ENCODE results near the gene CD81.
A peak's percentile ranks its signal among the peaks of the same experiment; 100 is the strongest.

CD81 gene

DNA sequence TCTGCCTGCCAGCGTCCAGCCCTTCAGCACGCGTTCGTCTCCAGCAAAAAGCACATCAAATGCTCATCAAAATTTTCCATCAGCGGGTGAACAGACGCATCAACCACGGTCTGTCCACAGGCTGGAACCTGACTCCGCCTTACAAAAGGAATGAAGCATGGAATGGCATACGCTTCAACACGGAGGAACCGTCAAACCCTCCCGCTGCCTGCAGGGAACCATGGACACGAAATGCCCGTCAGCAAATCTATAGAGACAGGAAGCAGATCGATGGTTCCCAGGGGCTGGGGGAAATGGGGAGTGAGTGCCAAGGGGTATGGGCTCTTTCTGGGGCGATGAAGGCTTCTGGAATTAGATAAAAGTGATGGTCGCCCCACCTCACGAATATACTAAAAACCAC lies 39.7 kb downstream of the CD81 start:
- TF ChIP-seq, protein P1, sequence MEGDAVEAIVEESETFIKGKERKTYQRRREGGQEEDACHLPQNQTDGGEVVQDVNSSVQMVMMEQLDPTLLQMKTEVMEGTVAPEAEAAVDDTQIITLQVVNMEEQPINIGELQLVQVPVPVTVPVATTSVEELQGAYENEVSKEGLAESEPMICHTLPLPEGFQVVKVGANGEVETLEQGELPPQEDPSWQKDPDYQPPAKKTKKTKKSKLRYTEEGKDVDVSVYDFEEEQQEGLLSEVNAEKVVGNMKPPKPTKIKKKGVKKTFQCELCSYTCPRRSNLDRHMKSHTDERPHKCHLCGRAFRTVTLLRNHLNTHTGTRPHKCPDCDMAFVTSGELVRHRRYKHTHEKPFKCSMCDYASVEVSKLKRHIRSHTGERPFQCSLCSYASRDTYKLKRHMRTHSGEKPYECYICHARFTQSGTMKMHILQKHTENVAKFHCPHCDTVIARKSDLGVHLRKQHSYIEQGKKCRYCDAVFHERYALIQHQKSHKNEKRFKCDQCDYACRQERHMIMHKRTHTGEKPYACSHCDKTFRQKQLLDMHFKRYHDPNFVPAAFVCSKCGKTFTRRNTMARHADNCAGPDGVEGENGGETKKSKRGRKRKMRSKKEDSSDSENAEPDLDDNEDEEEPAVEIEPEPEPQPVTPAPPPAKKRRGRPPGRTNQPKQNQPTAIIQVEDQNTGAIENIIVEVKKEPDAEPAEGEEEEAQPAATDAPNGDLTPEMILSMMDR (IDR thresholded peaks at IDR 0.05): no peak
- no peak for TF ChIP-seq ZFX (IDR thresholded peaks at IDR 0.05; ENCODE audit: borderline replicate concordance)
- H3K27ac ChIP-seq: no peak overlapping the region

DNA sequence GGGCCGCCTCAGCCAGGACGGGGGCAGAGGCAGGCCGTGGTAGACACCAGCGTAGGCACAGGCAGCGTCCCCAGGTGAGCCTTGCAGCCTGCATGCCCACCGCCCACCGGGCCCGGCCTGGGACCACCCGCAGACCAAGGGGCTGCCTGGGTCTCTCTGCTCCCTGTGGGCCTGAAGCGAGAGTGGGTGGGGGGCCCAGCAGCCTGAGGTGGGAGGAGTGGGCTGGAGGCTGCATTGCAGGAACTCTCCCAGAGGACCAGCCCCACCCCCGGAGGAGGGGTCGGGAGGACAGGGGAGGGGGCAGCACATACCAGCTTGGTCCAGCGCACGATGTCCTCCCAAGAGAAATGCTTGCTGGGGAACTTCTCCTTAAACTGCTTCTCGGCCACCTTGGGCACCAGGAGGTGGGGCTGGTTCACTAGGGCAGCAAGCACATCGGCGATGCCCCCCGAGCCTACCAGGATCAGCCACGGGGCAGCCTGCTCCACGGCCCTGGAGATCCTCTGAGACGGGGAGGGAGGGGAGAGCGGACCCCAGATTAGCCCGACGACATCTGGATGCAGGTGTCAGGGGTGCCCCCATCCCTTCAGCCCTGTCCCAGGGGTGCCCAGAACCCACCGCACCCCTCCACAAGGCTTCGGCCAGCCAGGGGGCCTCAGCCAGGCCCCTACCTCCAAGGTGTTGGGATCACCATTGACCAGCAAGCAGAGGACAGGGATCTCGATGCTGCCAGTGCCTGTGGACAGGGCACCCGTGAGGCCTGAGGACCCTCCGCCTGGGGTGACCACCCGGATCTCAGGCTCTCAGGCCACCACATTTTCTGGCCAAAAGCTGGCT lies 41.0 kb downstream of the CD81 start:
- no peak overlapping the region for H3K27ac ChIP-seq
- TF ChIP-seq ZFX (IDR thresholded peaks at IDR 0.05; ENCODE audit: borderline replicate concordance): no peak
- TF ChIP-seq, protein P1 (IDR thresholded peaks at IDR 0.05): no peak

DNA sequence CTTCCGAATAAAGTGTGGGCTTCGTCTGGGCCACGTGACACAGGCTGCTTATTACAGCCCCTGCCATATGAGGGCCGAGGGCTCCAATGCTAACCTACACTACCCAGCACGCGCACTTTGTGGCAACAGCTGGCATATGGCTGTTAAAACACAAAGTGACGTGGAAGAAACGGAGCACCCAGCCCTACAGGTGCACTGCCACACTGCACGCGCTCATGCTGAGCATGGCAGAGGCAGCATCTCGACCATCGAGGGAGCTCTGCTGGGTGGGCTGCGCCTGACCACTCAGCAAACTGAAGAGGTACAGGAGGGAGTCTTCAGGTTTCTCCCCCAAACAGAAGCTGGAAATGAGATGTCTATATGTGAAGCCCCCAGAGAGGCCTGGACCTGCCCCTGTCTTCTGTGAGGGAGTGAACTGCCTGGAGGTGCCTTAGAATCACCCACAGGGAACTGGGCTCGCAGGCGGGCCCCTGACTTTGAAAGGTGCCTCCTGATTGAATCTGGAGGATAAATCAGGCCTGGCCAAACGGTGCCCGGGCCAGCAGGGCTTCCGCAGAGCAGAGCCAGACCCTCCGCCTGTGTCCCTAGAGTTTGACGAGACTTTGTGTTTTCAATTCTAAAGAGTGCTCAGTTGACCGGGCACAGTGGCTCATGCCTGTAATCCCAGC lies 41.7 kb downstream of the CD81 start:
- TF ChIP-seq, protein P1 (IDR thresholded peaks at IDR 0.05): no peak
- TF ChIP-seq ZFX (IDR thresholded peaks at IDR 0.05; ENCODE audit: borderline replicate concordance): no peak
- H3K27ac ChIP-seq: no peak overlapping the region

DNA sequence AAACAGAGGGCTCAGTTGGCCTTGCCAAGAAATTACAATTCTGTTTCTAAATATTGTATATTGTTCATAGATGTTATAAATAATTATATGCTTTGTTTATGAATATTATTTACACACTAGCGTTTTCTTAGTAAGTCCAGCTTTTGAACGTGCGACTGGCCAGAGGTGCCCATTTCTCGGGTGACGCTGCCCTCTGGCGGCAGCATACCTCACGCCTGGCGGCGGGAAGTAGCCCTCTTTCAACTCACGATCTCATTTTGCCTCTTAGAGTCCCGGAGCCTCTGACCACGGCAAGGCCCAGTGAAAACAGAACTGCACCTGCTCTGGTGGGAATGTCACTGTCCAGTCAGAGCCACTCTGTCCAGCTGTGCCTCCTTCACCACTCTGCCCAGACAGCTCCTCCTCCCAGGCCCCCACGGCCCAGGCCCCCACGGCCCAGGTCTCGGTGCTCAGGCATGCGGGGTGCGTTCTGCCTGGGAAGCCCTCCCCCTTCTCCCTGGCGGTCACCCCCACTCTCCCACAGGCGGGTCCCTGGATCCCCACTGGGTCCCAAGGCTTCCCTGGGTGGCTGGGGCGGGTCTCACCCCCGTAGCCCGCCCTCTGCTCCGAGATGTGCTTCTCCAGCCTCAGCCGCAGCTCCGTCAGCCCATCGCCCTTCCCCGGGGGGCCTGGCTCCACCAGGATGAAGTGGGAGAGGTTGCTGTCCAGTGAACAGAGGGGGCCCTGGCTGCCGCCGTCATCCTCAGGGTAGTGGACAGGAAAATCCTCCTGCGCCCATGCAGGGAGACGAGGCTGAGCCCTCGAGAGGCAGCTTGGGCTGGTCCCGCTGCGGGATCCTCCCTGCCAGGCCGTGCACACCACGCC lies 42.8 kb downstream of the CD81 start:
- TF ChIP-seq ZFX (IDR thresholded peaks at IDR 0.05; ENCODE audit: borderline replicate concordance): no peak
- TF ChIP-seq, protein P1 (IDR thresholded peaks at IDR 0.05): peak; percentile 82
- no peak overlapping the region for H3K27ac ChIP-seq

DNA sequence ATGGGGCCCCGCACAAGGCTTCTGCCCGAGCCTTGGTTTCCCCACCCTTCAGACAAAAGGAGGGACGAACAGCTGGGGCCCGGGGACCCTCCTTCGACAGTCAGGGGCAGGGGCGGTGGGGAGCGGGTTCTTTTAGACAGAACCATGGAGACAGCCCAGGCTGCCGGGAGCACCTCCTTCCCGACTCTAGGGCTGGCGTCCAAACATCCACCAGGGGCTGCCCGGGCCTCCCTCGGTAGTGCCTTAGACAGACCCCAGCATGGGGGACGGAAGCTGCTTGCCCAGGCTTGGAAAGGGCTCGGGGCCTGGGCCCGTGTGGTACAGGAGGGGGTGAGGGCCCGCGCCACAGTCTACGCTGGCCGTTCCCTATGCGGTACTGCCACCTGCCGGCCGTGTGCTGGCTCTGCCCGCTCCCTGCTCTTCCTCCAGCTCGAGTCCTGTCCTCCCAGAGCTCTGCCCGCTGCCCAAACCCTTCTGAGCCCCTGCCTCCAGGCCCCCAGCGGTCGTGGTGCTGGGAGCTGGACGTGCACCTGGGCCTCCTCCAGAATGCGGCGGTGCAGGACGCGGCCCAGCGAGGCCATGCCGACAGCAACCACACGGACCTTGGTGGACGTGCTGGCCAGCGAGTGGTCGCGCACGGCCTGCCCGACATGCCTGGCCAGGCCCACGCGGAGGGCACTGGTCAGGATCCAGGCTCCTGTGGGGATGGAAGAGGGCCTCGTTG lies 43.6 kb downstream of the CD81 start:
- no peak overlapping the region for H3K27ac ChIP-seq
- TF ChIP-seq ZFX (IDR thresholded peaks at IDR 0.05; ENCODE audit: borderline replicate concordance): no peak
- TF ChIP-seq, protein P1 (IDR thresholded peaks at IDR 0.05): peak; percentile 88

DNA sequence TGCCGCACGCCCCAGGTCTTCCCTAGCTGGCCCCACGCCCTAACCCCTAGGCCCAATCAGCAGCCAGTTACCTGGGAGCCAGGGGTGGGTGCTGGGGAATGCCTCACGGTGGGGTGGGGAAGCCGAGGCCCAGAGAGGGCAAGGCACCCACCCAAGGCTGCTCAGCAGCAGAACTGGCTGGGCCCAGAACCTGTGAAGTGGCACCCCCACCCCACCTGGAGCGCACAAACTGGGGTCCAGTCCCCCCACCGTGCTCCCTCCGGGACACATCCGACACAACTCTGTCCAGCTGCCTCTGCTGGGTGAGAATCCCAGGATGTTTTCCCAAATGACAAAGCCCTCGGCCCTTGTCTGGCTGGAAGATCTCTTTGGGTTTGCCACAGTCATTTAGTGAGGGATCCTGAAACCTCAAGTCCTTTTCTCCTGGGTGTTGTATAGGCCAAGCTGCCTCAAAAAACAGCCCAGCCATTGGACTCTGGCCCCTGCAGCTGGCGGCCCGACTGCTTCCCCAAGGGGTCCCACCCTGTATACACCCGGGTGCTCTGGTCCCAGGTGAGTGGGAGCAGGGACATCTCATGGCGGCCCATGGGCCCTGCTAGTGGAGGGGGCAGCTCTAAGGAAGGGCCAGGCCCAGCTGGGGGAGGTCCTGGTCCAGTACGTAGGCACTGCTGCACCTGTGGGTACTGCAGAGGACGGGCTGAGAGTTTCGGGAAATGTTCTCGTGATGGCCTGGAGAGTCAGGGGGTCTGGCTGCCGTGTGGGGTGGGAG lies 44.3 kb downstream of the CD81 start:
- TF ChIP-seq ZFX (IDR thresholded peaks at IDR 0.05; ENCODE audit: borderline replicate concordance): no peak
- TF ChIP-seq, protein P1 (IDR thresholded peaks at IDR 0.05): no peak
- H3K27ac ChIP-seq: no peak overlapping the region

Measured in 22Rv1 (cell line).